HG03066 (cell line): ENCODE data around the gene ADGRL3.
"Not testable (repeated sequence)": the region's sequence is repeated elsewhere in the genome, so short reads cannot be mapped to it uniquely, and the experiment has no call there.

Source experiments
- ATAC-seq: cut with Tn5 transposase; IDR thresholded peaks from one replicate; pipeline ENCODE4 v1.9.1; 2021; ENCODE audit warnings: low read depth; ENCODE audit not compliant: unreplicated experiment

Gene ADGRL3

GRCh38 chr4:61596606-61597340 is 396.6 kb downstream of the ADGRL3 start:
- no peak for ATAC-seq

GRCh38 chr4:61603086-61603485 is 403.0 kb downstream of the ADGRL3 start:
- ATAC-seq, result no peak

- ATAC-seq, result no peak
Observed at GRCh38 chr4:61604054-61604453, 403.9 kb downstream of the ADGRL3 start.

GRCh38 chr4:61605984-61606383 is 405.9 kb downstream of the ADGRL3 start:
- no peak for ATAC-seq

GRCh38 chr4:61614231-61614630 is 414.1 kb downstream of the ADGRL3 start:
- no peak for ATAC-seq

- no peak for ATAC-seq
Observed at GRCh38 chr4:61619528-61619927, 419.4 kb downstream of the ADGRL3 start.

GRCh38 chr4:61628282-61628681 is 428.2 kb downstream of the ADGRL3 start:
- ATAC-seq, result no peak

- ATAC-seq, result no peak
Observed at GRCh38 chr4:61628727-61629126, 428.6 kb downstream of the ADGRL3 start.

- ATAC-seq, result no peak
Observed at GRCh38 chr4:61630548-61630947, 430.4 kb downstream of the ADGRL3 start.

- no peak for ATAC-seq
Observed at GRCh38 chr4:61638591-61638990, 438.5 kb downstream of the ADGRL3 start.

- not testable (repeated sequence) for ATAC-seq
Observed at GRCh38 chr4:61646746-61647350, 446.7 kb downstream of the ADGRL3 start.

- no peak for ATAC-seq
Observed at GRCh38 chr4:61648264-61648663, 448.1 kb downstream of the ADGRL3 start.

GRCh38 chr4:61657016-61657415 is 456.9 kb downstream of the ADGRL3 start:
- no peak for ATAC-seq

- no peak for ATAC-seq
Observed at GRCh38 chr4:61661960-61662359, 461.8 kb downstream of the ADGRL3 start.

- ATAC-seq, result no peak
Observed at GRCh38 chr4:61662362-61662761, 462.2 kb downstream of the ADGRL3 start.

GRCh38 chr4:61663310-61663709 is 463.2 kb downstream of the ADGRL3 start:
- ATAC-seq, result no peak

GRCh38 chr4:61665649-61666048 is 465.5 kb downstream of the ADGRL3 start:
- no peak for ATAC-seq

GRCh38 chr4:61666244-61666643 is 466.1 kb downstream of the ADGRL3 start:
- no peak for ATAC-seq

- ATAC-seq, result no peak
Observed at GRCh38 chr4:61671599-61671998, 471.5 kb downstream of the ADGRL3 start.

GRCh38 chr4:61675464-61675863 is 475.3 kb downstream of the ADGRL3 start:
- ATAC-seq, result no peak

GRCh38 chr4:61678297-61678696 is 478.2 kb downstream of the ADGRL3 start:
- ATAC-seq, result no peak

- ATAC-seq, result no peak
Observed at GRCh38 chr4:61693520-61693919, 493.4 kb downstream of the ADGRL3 start.
